Left forelimb (tissue), 1 donor: ENCODE measurements around the gene ACKR3.

Source experiments
- DNase-seq: peaks from one replicate; pipeline ENCODE4 v3.0.0-alpha.2; 2018; ENCODE audit warnings: low spot score

ACKR3 gene

GRCh38 chr2:236569573-236569973 is at the start of gene ACKR3:
TSS of gene ACKR3 (plus strand) at chr2:236569825. CDS start at chr2:236580466, 10,641 bp downstream.
- DNase-seq = peak; percentile 86

GRCh38 chr2:236521556-236521955 is 48.1 kb upstream of the ACKR3 start:
- DNase-seq = no peak

- DNase-seq = no peak
Observed at GRCh38 chr2:236523249-236523648, 46.4 kb upstream of the ACKR3 start.

GRCh38 chr2:236525411-236525997 is 44.1 kb upstream of the ACKR3 start:
- no peak for DNase-seq

- DNase-seq = no peak
Observed at GRCh38 chr2:236526455-236527158, 43.0 kb upstream of the ACKR3 start.

- DNase-seq = no peak
Observed at GRCh38 chr2:236527159-236527630, 42.4 kb upstream of the ACKR3 start.

GRCh38 chr2:236529606-236530005 is 40.0 kb upstream of the ACKR3 start:
- DNase-seq = no peak

GRCh38 chr2:236530512-236530911 is 39.1 kb upstream of the ACKR3 start:
- DNase-seq = no peak

- DNase-seq = no peak
Observed at GRCh38 chr2:236531195-236531594, 38.4 kb upstream of the ACKR3 start.

GRCh38 chr2:236531996-236532395 is 37.6 kb upstream of the ACKR3 start:
- DNase-seq = no peak

- no peak for DNase-seq
Observed at GRCh38 chr2:236533343-236533742, 36.3 kb upstream of the ACKR3 start.

GRCh38 chr2:236535024-236535423 is 34.6 kb upstream of the ACKR3 start:
- no peak for DNase-seq

GRCh38 chr2:236536727-236537398 is 32.8 kb upstream of the ACKR3 start:
- DNase-seq = no peak

GRCh38 chr2:236538242-236538641 is 31.4 kb upstream of the ACKR3 start:
- no peak for DNase-seq

GRCh38 chr2:236541008-236541562 is 28.5 kb upstream of the ACKR3 start:
- DNase-seq = no peak

GRCh38 chr2:236544362-236544761 is 25.3 kb upstream of the ACKR3 start:
- no peak for DNase-seq

GRCh38 chr2:236545248-236545658 is 24.4 kb upstream of the ACKR3 start:
- no peak for DNase-seq

GRCh38 chr2:236545814-236546480 is 23.7 kb upstream of the ACKR3 start:
- no peak for DNase-seq

- DNase-seq = no peak
Observed at GRCh38 chr2:236546561-236547002, 23.0 kb upstream of the ACKR3 start.

- no peak for DNase-seq
Observed at GRCh38 chr2:236547725-236548124, 21.9 kb upstream of the ACKR3 start.

- no peak for DNase-seq
Observed at GRCh38 chr2:236548179-236548921, 21.3 kb upstream of the ACKR3 start.
